SK-N-SH treated with all-trans-retinoic acid at 6 μM for 48 hours (cell line): ENCODE results near the gene ETFB.

Experiments used
- ATAC-seq: fragments of 200-7000 bp; cut with Tn5 transposase; 3 replicates; pipeline ENCODE4 v1.9.1; 2020; ENCODE audit warnings: mild to moderate bottlenecking, moderate library complexity
- ARNTL ChIP-seq: fragments of 450-650 bp; formaldehyde crosslinking; IDR thresholded peaks from 2 replicates; pipeline ENCODE4 v1.5.0; 2020; ENCODE audit warnings: low read depth, mild to moderate bottlenecking, moderate library complexity, borderline replicate concordance
- BACH2 ChIP-seq: fragments of 250-450 bp; sonication (Bioruptor Pico); IDR thresholded peaks from 2 replicates; pipeline ENCODE4 v1.9.0; 2021; ENCODE audit warnings: mild to moderate bottlenecking, borderline replicate concordance
- CREB5 ChIP-seq: fragments of 250-450 bp; sonication (Bioruptor Pico); IDR thresholded peaks from 2 replicates; pipeline ENCODE4 v1.5.1; 2020; ENCODE audit warnings: low read depth, mild to moderate bottlenecking, moderate library complexity
- CSDC2 ChIP-seq: fragments of 250-450 bp; sonication (Bioruptor Pico); IDR thresholded peaks from 2 replicates; pipeline ENCODE4 v1.5.0; 2020; ENCODE audit warnings: mild to moderate bottlenecking, moderate library complexity
- GLIS3 ChIP-seq: fragments of 250-450 bp; sonication (Bioruptor Pico); IDR thresholded peaks from 2 replicates; pipeline ENCODE4 v1.5.0; 2020; ENCODE audit warnings: mild to moderate bottlenecking, moderate library complexity
- ISL1 ChIP-seq: fragments of 250-450 bp; sonication (Bioruptor Pico); IDR thresholded peaks from 2 replicates; pipeline ENCODE4 v2.1.2; 2022; ENCODE audit warnings: mild to moderate bottlenecking, moderate library complexity
- POU6F1 ChIP-seq: fragments of 250-450 bp; sonication (Bioruptor Pico); IDR thresholded peaks from 2 replicates; pipeline ENCODE4 v1.8.0; 2021; ENCODE audit warnings: low read depth, mild to moderate bottlenecking, moderate library complexity, borderline replicate concordance
- PPARA ChIP-seq: fragments of 250-450 bp; sonication (Bioruptor Pico); IDR thresholded peaks from 2 replicates; pipeline ENCODE4 v1.5.0; 2020; ENCODE audit warnings: mild to moderate bottlenecking, borderline replicate concordance
- RARB ChIP-seq: fragments of 250-450 bp; sonication (Bioruptor Pico); IDR thresholded peaks from 2 replicates; pipeline ENCODE4 v1.8.0; 2021; ENCODE audit warnings: mild to moderate bottlenecking, moderate library complexity
- TCF4 ChIP-seq: fragments of 250-450 bp; sonication (Bioruptor Pico); IDR thresholded peaks from 2 replicates; pipeline ENCODE4 v1.8.0; 2021; ENCODE audit warnings: mild to moderate bottlenecking, moderate library complexity, borderline replicate concordance
- TOX ChIP-seq: fragments of 250-450 bp; sonication (Bioruptor Pico); IDR thresholded peaks from 2 replicates; pipeline ENCODE4 v1.8.0; 2021; ENCODE audit warnings: mild to moderate bottlenecking, moderate library complexity, borderline replicate concordance
- TSHZ2 ChIP-seq: fragments of 250-450 bp; sonication (Bioruptor Pico); IDR thresholded peaks from 2 replicates; pipeline ENCODE4 v1.5.0; 2020; ENCODE audit warnings: mild to moderate bottlenecking, moderate library complexity
- ZC3H10 ChIP-seq: fragments of 250-450 bp; sonication (Bioruptor Pico); IDR thresholded peaks from 2 replicates; pipeline ENCODE4 v1.5.1; 2021; ENCODE audit warnings: mild to moderate bottlenecking, moderate library complexity
- ZFP3 ChIP-seq: fragments of 250-450 bp; sonication (Bioruptor Pico); IDR thresholded peaks from 2 replicates; pipeline ENCODE4 v1.5.0; 2020; ENCODE audit warnings: mild to moderate bottlenecking, moderate library complexity
- ZFP30 ChIP-seq: fragments of 450-650 bp; formaldehyde crosslinking; IDR thresholded peaks from 2 replicates; pipeline ENCODE4 v1.5.0; 2022; ENCODE audit warnings: mild to moderate bottlenecking, moderate library complexity
- ZNF565 ChIP-seq: fragments of 450-650 bp; formaldehyde crosslinking; conservative IDR thresholded peaks from 2 replicates; pipeline ENCODE4 v1.5.0; 2020; ENCODE audit warnings: low read depth, mild to moderate bottlenecking, moderate library complexity
- ZNF70 ChIP-seq: fragments of 450-650 bp; formaldehyde crosslinking; IDR thresholded peaks from 2 replicates; pipeline ENCODE4 v1.5.0; 2020; ENCODE audit warnings: mild to moderate bottlenecking, moderate library complexity
- ZNF8 ChIP-seq: fragments of 450-650 bp; formaldehyde crosslinking; IDR thresholded peaks from 2 replicates; pipeline ENCODE4 v1.5.0; 2020; ENCODE audit warnings: mild to moderate bottlenecking, moderate library complexity

ETFB gene

GRCh38 chr19:51337861-51338562 lies 28.2 kb downstream of the ETFB start:
- no peak for ATAC-seq
- TF ChIP-seq TSHZ2 (CRISPR knock-in tag) = no peak
- no peak for TF ChIP-seq RARB (CRISPR knock-in tag)
- no peak for TF ChIP-seq GLIS3 (CRISPR knock-in tag)
- no peak for TF ChIP-seq ARNTL (CRISPR knock-in tag)
- no peak for TF ChIP-seq BACH2 (CRISPR knock-in tag)
- TF ChIP-seq POU6F1 (CRISPR knock-in tag) = no peak

GRCh38 chr19:51337141-51337860 lies 28.9 kb downstream of the ETFB start:
- no peak for ATAC-seq
- TF ChIP-seq ZNF565 (no peak), ZFP30 (CRISPR knock-in tag) (no peak), CSDC2 (CRISPR knock-in tag) (no peak), ISL1 (CRISPR knock-in tag) (no peak), PPARA (CRISPR knock-in tag) (no peak), RARB (CRISPR knock-in tag) (no peak), CREB5 (CRISPR knock-in tag) (no peak), GLIS3 (CRISPR knock-in tag) (no peak), ZFP3 (CRISPR knock-in tag) (no peak), BACH2 (CRISPR knock-in tag) (no peak), TOX (CRISPR knock-in tag) (no peak), POU6F1 (CRISPR knock-in tag) (no peak), TSHZ2 (CRISPR knock-in tag) (no peak), ZNF70 (CRISPR knock-in tag) (no peak), TCF4 (no peak), ZNF8 (CRISPR knock-in tag) (no peak), ZC3H10 (CRISPR knock-in tag) (no peak)
